ENCODE measurements around the gene RIGI.

GRCh38 chr9:32500768-32501167, 25.2 kb downstream of the RIGI start:
- TF ChIP-seq POLR2A (IDR thresholded peaks at IDR 0.05) (no peak), CTCF (IDR thresholded peaks at IDR 0.05) (no peak)
